GM10248 (cell line): ENCODE results near the gene JMJD8.
A peak's percentile ranks its signal among the peaks of the same experiment; 100 is the strongest.

ENCODE experiments used
- CTCF ChIA-PET: fragments of 300-600 bp; sonication (Branson Sonifier 250); formaldehyde crosslinking; extraction: SDS; loops from one replicate; lab custom pipeline; 2021; ENCODE audit warnings: antibody characterized with exemption; lab: Yijun Ruan, JAX
- POLR2A ChIA-PET: fragments of 350-650 bp; sonication (Branson Sonifier 250); formaldehyde crosslinking; extraction: SDS; loops from one replicate; lab custom pipeline; 2020; ENCODE audit warnings: antibody characterized with exemption; lab: Yijun Ruan, JAX
- DNase-seq: peaks from one replicate; pipeline ENCODE4 v3.0.0; 2012; ENCODE audit errors: extremely low spot score
- TF ChIP-seq, protein P1 (sequence below): IDR thresholded peaks from 2 replicates; pipeline ENCODE4 v1.5.1; 2012; ENCODE audit warnings: mild to moderate bottlenecking, low read depth; ENCODE audit errors: extremely low read depth, missing control alignments, control extremely low read depth

The JMJD8 gene

DNA sequence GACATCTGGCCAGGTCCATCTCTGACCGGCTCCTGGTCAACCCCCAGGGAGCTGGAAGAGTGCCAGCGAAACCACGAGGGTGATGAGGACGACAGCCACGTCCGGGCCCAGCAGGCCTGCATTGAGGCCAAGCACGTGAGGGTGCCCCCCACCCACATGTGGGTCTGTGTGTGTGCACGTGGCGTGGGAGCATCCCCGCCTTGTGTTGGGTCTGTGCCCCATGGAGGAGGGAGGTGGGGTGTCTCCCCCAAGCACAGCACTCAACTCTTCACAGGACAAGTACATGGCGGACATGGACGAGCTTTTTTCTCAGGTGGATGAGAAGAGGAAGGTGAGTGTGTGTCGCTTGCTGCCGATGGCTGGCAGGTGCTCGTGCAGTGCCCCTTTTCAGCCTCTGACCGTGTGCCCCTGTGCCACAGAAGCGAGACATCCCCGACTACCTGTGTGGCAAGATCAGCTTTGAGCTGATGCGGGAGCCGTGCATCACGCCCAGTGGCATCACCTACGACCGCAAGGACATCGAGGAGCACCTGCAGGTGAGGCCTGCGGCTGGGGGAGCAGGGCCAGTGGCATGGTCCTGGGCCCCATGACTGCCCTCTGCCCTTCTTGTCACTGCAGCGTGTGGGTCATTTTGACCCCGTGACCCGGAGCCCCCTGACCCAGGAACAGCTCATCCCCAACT is 2.2 kb downstream of the JMJD8 start:
- ChIA-PET CTCF (interaction anchor here (0.7 to 4.6 kb wide), 5 partner anchors 14 to 104 kb away, joined by 3 to 28 read pairs (median 5); partner anchors contain the start of gene RHOT2), POLR2A (no interaction called here)
- TF ChIP-seq, protein P1, sequence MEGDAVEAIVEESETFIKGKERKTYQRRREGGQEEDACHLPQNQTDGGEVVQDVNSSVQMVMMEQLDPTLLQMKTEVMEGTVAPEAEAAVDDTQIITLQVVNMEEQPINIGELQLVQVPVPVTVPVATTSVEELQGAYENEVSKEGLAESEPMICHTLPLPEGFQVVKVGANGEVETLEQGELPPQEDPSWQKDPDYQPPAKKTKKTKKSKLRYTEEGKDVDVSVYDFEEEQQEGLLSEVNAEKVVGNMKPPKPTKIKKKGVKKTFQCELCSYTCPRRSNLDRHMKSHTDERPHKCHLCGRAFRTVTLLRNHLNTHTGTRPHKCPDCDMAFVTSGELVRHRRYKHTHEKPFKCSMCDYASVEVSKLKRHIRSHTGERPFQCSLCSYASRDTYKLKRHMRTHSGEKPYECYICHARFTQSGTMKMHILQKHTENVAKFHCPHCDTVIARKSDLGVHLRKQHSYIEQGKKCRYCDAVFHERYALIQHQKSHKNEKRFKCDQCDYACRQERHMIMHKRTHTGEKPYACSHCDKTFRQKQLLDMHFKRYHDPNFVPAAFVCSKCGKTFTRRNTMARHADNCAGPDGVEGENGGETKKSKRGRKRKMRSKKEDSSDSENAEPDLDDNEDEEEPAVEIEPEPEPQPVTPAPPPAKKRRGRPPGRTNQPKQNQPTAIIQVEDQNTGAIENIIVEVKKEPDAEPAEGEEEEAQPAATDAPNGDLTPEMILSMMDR = no peak
- no peak for DNase-seq

GRCh38 chr16:680967-681745 is 3.0 kb downstream of the JMJD8 start:
- CTCF ChIA-PET = interaction anchor here (0.7 to 4.6 kb wide), 8 partner anchors 13 to 105 kb away, joined by 3 to 28 read pairs (median 4); partner anchors contain the start of genes RHOT2 and WDR90
- TF ChIP-seq, protein P1 = peak; percentile 32
- POLR2A ChIA-PET = interaction anchor here (0.7 to 1.2 kb wide), 3 partner anchors 14 to 1474 kb away, joined by 3 to 7 read pairs (median 4); partner anchors contain the start of genes RHOT2 and TRAF7
- no peak for DNase-seq

GRCh38 chr16:680625-680945 is 3.5 kb downstream of the JMJD8 start:
- ChIA-PET CTCF (interaction anchor here (1.0 to 4.6 kb wide), 7 partner anchors 9 to 105 kb away, joined by 3 to 28 read pairs (median 4); partner anchors contain the start of genes RHOT2 and WDR90), POLR2A (interaction anchor here (0.7 to 1.2 kb wide), 3 partner anchors 13 to 1475 kb away, joined by 3 to 7 read pairs (median 4); partner anchors contain the start of genes RHOT2 and TRAF7)
- TF ChIP-seq, protein P1 = no peak
- DNase-seq = no peak

DNA sequence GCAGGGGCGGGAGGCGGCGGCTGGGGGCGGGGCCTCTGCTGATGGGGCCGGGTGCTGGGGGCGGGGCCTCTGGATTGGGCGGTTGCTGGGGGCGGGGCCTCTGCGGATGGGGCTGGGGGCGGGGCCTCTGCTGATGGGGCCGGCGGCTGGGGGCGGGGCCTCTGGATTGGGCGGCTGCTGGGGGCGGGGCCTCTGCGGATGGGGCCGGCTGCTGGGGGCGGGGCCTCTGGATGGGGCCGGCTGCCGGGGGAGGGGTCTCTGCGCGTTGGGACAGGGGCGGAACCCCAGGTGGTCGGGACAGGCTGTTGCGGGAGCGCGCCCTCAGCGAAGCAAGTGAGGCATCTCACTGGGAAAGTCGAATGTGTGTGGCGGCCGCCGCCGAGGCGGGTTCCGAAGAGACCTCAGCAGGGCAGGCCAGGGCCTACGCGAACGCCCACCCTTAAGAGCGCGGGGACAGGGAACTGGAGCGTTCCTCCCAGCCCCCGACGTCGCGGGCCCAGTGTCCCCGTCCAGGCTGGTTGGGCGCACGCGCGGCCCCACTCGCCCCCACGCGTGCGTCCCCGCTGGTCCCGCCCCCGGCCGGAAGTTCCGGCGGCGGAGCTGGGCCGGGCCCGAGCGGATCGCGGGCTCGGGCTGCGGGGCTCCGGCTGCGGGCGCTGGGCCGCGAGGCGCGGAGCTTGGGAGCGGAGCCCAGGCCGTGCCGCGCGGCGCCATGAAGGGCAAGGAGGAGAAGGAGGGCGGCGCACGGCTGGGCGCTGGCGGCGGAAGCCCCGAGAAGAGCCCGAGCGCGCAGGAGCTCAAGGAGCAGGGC is 4.1 kb downstream of the JMJD8 start, which contains the start of gene STUB1:
Gene STUB1 (plus strand): TSS at position 597 of the 811 bp plus-strand sequence. CDS start 116 bp downstream, at position 713.
- peak; percentile 88 for DNase-seq
- ChIA-PET POLR2A (interaction anchor here (0.7 to 1.2 kb wide), 4 partner anchors 11 to 1475 kb away, joined by 3 to 7 read pairs (median 4); partner anchors contain the start of genes RHOT2 and TRAF7), CTCF (interaction anchor here (1.0 to 4.6 kb wide), 6 partner anchors 10 to 87 kb away, joined by 3 to 28 read pairs (median 4); partner anchors contain the start of genes RHOT2 and WDR90)
- TF ChIP-seq, protein P1 = no peak

GRCh38 chr16:678858-679813 is 5.0 kb downstream of the JMJD8 start:
- ChIA-PET POLR2A (interaction anchor here (0.8 kb wide), 1 partner anchor 10 kb away, joined by 3 read pairs; no protein-coding TSS in a partner anchor), CTCF (interaction anchor here (1.2 to 4.6 kb wide), 2 partner anchors 11 to 42 kb away, joined by 3 to 28 read pairs; partner anchors contain the start of genes ANTKMT and RHOT2)
- peak; percentile 54 for DNase-seq
- TF ChIP-seq, protein P1 = no peak
